CD14-positive monocyte (primary cell): ENCODE measurements around the gene DAGLA. TPM values are rescaled to one million over a fixed set of nuclear protein-coding genes. Genes with fewer than 3 reads are reported as not detected.

Experiments used
- DNase-seq, 3 donors: peaks; one replicate each; pipeline ENCODE4 v3.0.0-alpha.2; 2011 to 2022
- H2AFZ ChIP-seq: 2 replicates; pipeline ENCODE4 v1.6.0; 2012; ENCODE audit warnings: mild to moderate bottlenecking, low read depth, low read length, inconsistent platforms; ENCODE audit not compliant: insufficient read depth, poor library complexity, severe bottlenecking
- H3K27ac ChIP-seq, 2 donors: 1 replicate in 1 of 2; 2 replicates in 1 of 2; pipeline ENCODE4 v1.5.1; 2012 to 2013; ENCODE audit warnings: low read length in 2 of 2, control low read depth in 1 of 2, inconsistent platforms in 1 of 2, low read depth in 1 of 2, mild to moderate bottlenecking in 1 of 2
- H3K27me3 ChIP-seq, 2 donors: one replicate each; pipeline versions ENCODE4 v1.6.0 to v1.6.1; 2011 to 2013; ENCODE audit warnings: low read length in 2 of 2; ENCODE audit not compliant: control insufficient read depth in 2 of 2, insufficient read depth in 2 of 2
- H3K36me3 ChIP-seq, 2 donors: replicated peaks in 1 of 2; 1 replicate in 1 of 2; 2 replicates in 1 of 2; pipeline versions ENCODE4 v1.5.1 to v1.6.1; 2012 to 2013; ENCODE audit warnings: low read length in 2 of 2, control low read depth in 1 of 2, inconsistent platforms in 1 of 2, mild to moderate bottlenecking in 1 of 2; ENCODE audit not compliant: insufficient read depth in 2 of 2, control insufficient read depth in 1 of 2
- H3K4me1 ChIP-seq, 2 donors: 1 replicate in 1 of 2; 2 replicates in 1 of 2; pipeline versions ENCODE4 v1.5.1 to v1.6.1; 2012 to 2013; ENCODE audit warnings: low read length in 2 of 2, control low read depth in 1 of 2, inconsistent platforms in 1 of 2, mild to moderate bottlenecking in 1 of 2, moderate library complexity in 1 of 2; ENCODE audit not compliant: insufficient read depth in 2 of 2, control insufficient read depth in 1 of 2
- H3K4me2 ChIP-seq: replicated peaks from 2 replicates; pipeline ENCODE3; 2012; ENCODE audit warnings: low read length, moderate library complexity, mild to moderate bottlenecking; ENCODE audit not compliant: poor library complexity, severe bottlenecking; ENCODE audit errors: extremely low read depth
- H3K4me3 ChIP-seq, 3 experiments: fragments of 200-600 bp in 1 of 3; sonication (generic) in 1 of 3; replicated peaks in 1 of 3; 1 replicate in 2 of 3; 2 replicates in 1 of 3; pipeline ENCODE4 v1.5.1; 2011 to 2013; ENCODE audit warnings: low read length in 3 of 3, mild to moderate bottlenecking in 3 of 3, control low read depth in 2 of 3, low read depth in 2 of 3, inconsistent platforms in 1 of 3, moderate library complexity in 1 of 3
- H3K79me2 ChIP-seq: 2 replicates; pipeline ENCODE4 v1.6.0; 2012; ENCODE audit warnings: mild to moderate bottlenecking, control low read depth, inconsistent platforms, low read length, moderate library complexity; ENCODE audit not compliant: insufficient read depth
- H3K9ac ChIP-seq: 2 replicates; pipeline ENCODE4 v1.6.0; 2017; ENCODE audit warnings: low read length, mild to moderate bottlenecking; ENCODE audit not compliant: insufficient read depth, poor library complexity, severe bottlenecking
- H3K9me3 ChIP-seq, 2 donors: replicated peaks in 1 of 2; 1 replicate in 1 of 2; 2 replicates in 1 of 2; pipeline versions ENCODE4 v1.5.1 to v1.6.1; 2012 to 2013; ENCODE audit warnings: low read length in 2 of 2, control low read depth in 1 of 2; ENCODE audit not compliant: control insufficient read depth in 1 of 2, insufficient read depth in 1 of 2
- H4K20me1 ChIP-seq: 2 replicates; pipeline ENCODE4 v1.6.0; 2012; ENCODE audit warnings: mild to moderate bottlenecking, low read length, control low read depth, moderate library complexity; ENCODE audit not compliant: insufficient read depth
- H3K27ac Mint-ChIP-seq, 7 donors: one replicate each; pipeline ENCODE4 v1.8.0; 2020; ENCODE audit warnings: mild to moderate bottlenecking in 7 of 7, mixed read lengths in 7 of 7, moderate library complexity in 6 of 7, inconsistent platforms in 2 of 7
- H3K27me3 Mint-ChIP-seq, 3 donors: one replicate each; pipeline ENCODE4 v1.8.0; 2021 to 2022; ENCODE audit warnings: low read depth in 3 of 3, mild to moderate bottlenecking in 3 of 3, mixed read lengths in 3 of 3, moderate library complexity in 3 of 3, inconsistent platforms in 1 of 3
- H3K36me3 Mint-ChIP-seq, 2 donors: one replicate each; pipeline ENCODE4 v1.8.0; 2020; ENCODE audit warnings: mixed read lengths in 2 of 2, inconsistent platforms in 1 of 2, mild to moderate bottlenecking in 1 of 2
- H3K4me1 Mint-ChIP-seq: one replicate; pipeline ENCODE4 v1.8.0; 2020; ENCODE audit warnings: mild to moderate bottlenecking, mixed read lengths
- H3K4me3 Mint-ChIP-seq, 2 donors: one replicate each; pipeline ENCODE4 v1.8.0; 2020; ENCODE audit warnings: mild to moderate bottlenecking in 2 of 2, mixed read lengths in 2 of 2, moderate library complexity in 1 of 2
- H3K9me3 Mint-ChIP-seq, 7 donors: one replicate each; pipeline ENCODE4 v1.8.0; 2020 to 2022; ENCODE audit warnings: mixed read lengths in 7 of 7, mild to moderate bottlenecking in 6 of 7, moderate library complexity in 6 of 7, inconsistent platforms in 2 of 7
- CTCF ChIP-seq: fragments of 200-600 bp; IDR thresholded peaks from one replicate; pipeline ENCODE4 v1.8.0; 2022; ENCODE audit warnings: antibody characterized with exemption, mild to moderate bottlenecking
- WGBS: methylation state at CpG from one replicate; pipeline ENCODE4 v1.1.5; 2013; ENCODE audit warnings: missing lambda C conversion rate; ENCODE audit not compliant: insufficient coverage; 5-methylcytosine and 5-hydroxymethylcytosine counted together
- intact Hi-C, 2 donors: fragments of 100-400 bp; cut with micrococcal nuclease; formaldehyde crosslinking; loops; one replicate each; pipeline versions ENCODE4 v1.15.0 to v1.15.1; 2023
- polyA plus RNA-seq, 3 donors: library from polyadenylated mRNA; depleted of rRNA in 1 of 3; unstranded in 2 of 3; stranded (reverse) in 1 of 3; fragments of 300-500 nt in 2 of 3; fragments of >200 nt in 1 of 3; fragmentation: Illumina TruSeq in 2 of 3; gene quantifications; 1 replicate in 2 of 3; 2 replicates in 1 of 3; pipeline ENCODE4 v1.2.3, GENCODE V29; 2012 to 2021

Gene DAGLA
- polyA plus RNA-seq, 3 donors, result 0.16 to 6.7 (median 0.73) TPM

GRCh38 chr11:61761440-61762222, 81.4 kb downstream of the DAGLA start:
- no peak overlapping the region for H3K27ac Mint-ChIP-seq
- peaks cover 2 to 3% of the 10 kb centered on the region in 2 donors for H3K4me1 ChIP-seq
- H3K9me3 Mint-ChIP-seq, result no peaks in the 10 kb centered on the region
- H3K4me3 ChIP-seq, result no peak overlapping the region
- WGBS, result 91% methylated on average over 7 of the region's 11 CpGs
- no peak overlapping the region for H2AFZ ChIP-seq
- DNase-seq, result no peak
- no peak overlapping the region for H3K9ac ChIP-seq
- no peaks in the 10 kb centered on the region for H3K36me3 ChIP-seq
- no peaks in the 10 kb centered on the region for H4K20me1 ChIP-seq
- H3K27ac ChIP-seq, result no peak overlapping the region
- no peak overlapping the region for H3K4me3 Mint-ChIP-seq
- no peaks in the 10 kb centered on the region for H3K36me3 Mint-ChIP-seq
- no peak overlapping the region for H3K4me2 ChIP-seq
- H3K9me3 ChIP-seq, result no peaks in the 10 kb centered on the region
- no peaks in the 10 kb centered on the region for H3K27me3 ChIP-seq
- peaks cover 4 to 9% (median 4%) of the 10 kb centered on the region in 3 donors for H3K27me3 Mint-ChIP-seq
- intact Hi-C loops, result no loop called here
- TF ChIP-seq CTCF, result no peak
- H3K79me2 ChIP-seq, result no peaks in the 10 kb centered on the region
- peaks cover 5% of the 10 kb centered on the region for H3K4me1 Mint-ChIP-seq

- H4K20me1 ChIP-seq, result no peaks in the 10 kb centered on the region
- Mint-ChIP-seq H3K4me3 (no peak overlapping the region), H3K36me3 (no peaks in the 10 kb centered on the region), H3K27me3 (peaks cover 4 to 9% (median 4%) of the 10 kb centered on the region in 3 donors), H3K27ac (no peak overlapping the region), H3K9me3 (no peaks in the 10 kb centered on the region), H3K4me1 (no peaks in the 10 kb centered on the region)
- no peaks in the 10 kb centered on the region for H3K4me1 ChIP-seq
- TF ChIP-seq CTCF, result no peak
- intact Hi-C loops, result no loop called here
- 78% methylated on average over 10 of the region's 10 CpGs for WGBS
- no peaks in the 10 kb centered on the region for H3K9me3 ChIP-seq
- no peak overlapping the region for H3K9ac ChIP-seq
- H3K79me2 ChIP-seq, result no peaks in the 10 kb centered on the region
- no peaks in the 10 kb centered on the region for H3K27me3 ChIP-seq
- no peak overlapping the region for H2AFZ ChIP-seq
- no peak overlapping the region for H3K4me3 ChIP-seq
- H3K27ac ChIP-seq, result no peak overlapping the region
- H3K36me3 ChIP-seq, result no peaks in the 10 kb centered on the region
- no peak for DNase-seq
- no peak overlapping the region for H3K4me2 ChIP-seq
Observed at GRCh38 chr11:61762223-61762615, 82.0 kb downstream of the DAGLA start.
